ENCODE data around the gene TMEM236.

The TMEM236 gene

GRCh38 chr10:17817316-17817715 lies 65.3 kb downstream of the TMEM236 start:
- TF ChIP-seq CTCF (IDR thresholded peaks at IDR 0.05), result no peak

DNA sequence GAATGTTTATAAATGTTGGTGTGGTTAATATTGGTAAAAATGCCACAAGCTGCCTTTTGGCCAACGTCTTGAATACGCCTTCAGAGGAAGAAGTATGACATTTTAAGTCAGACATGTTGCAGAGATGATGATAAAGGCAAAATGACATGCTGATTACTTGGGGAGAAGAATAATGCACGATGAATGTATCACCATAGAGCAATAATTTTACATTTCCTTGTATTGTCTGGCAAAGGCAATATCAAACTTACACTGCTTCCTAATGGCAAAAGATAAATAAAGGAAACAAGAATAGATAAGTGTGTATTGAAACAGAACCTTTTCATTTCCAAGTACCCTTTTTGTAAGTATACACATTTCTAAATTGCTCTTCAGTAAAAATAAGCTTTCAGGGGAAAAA lies 65.8 kb downstream of the TMEM236 start:
- TF ChIP-seq CTCF (IDR thresholded peaks at IDR 0.05), result no peak

DNA sequence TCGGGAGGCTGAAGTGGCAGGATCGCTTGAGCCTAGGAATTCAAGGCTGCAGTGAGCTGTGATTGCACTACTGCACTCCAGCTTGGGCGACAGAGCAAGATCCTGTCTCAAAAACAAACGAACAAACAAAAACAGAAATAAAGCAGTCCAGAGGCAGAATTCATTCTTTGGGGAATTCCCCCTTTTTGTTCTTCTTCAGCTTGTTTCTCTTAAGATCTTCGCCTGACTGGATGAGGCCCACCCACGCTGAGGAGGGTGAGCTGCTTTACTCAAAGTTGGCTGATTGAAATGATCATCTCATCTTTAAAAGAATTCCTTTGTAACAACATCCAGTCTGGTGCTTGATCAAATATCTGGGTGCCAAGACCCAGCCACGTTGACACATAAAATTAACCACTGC lies 67.8 kb downstream of the TMEM236 start:
- no peak for TF ChIP-seq CTCF (IDR thresholded peaks at IDR 0.05)

GRCh38 chr10:17820943-17821342 lies 68.9 kb downstream of the TMEM236 start:
- no peak for TF ChIP-seq CTCF (IDR thresholded peaks at IDR 0.05)

DNA sequence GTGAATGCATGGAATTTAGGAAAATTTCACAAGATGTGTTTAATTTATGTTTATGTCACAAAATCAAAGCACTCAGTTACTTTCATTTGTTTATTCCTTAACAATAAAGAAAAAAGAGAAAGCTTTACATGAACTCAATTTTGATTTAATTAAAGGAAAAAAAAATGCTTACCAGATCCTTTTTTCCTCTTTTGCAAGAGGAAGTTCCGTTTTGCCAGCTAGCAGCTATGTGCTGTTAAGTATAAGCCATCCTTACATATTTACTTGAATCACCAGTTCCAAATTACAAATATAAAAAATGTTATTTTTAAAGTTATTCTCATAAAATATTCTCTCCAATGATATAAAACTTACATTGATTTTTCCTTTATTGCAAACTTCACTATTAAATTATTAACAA lies 69.9 kb downstream of the TMEM236 start:
- TF ChIP-seq CTCF (IDR thresholded peaks at IDR 0.05), result no peak

DNA sequence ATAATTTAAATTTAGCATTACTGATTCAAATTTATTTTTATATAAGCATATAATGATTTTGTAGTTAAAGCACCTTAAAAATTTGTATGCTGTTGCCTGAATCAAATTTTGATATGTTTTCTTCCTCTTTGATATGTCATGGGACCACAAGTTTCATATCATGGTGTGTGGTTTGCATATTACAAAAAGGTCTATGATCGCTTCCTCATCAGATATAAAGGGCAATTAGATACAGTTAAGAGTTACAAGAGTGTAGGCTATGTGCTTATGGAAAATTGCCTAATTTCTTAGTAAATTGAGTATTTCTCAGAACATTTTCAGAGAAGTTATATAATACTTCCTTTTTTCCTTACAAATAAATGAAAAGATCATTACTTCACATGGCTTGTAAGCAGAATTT lies 79.3 kb downstream of the TMEM236 start:
- TF ChIP-seq CTCF (IDR thresholded peaks at IDR 0.05), result no peak

DNA sequence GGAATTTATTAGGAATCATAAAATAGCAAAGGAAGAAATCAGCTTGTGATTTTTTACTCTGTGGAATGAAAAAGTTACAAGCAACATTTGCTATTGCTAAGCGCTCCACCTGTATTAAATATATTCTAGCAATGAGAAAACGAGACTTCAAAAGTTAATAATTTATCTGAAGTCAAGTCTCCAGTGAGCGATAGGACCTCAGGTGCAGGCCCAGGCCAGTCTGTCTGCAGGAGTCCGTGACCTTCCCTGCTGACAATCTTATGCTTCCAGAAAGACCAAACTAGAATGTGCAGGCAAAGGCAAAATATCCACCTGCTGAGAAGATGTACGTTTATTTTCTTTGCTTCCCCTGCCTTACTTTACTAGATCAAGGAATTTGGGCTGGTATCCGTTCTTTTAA lies 79.9 kb downstream of the TMEM236 start:
- no peak for TF ChIP-seq CTCF (IDR thresholded peaks at IDR 0.05)

DNA sequence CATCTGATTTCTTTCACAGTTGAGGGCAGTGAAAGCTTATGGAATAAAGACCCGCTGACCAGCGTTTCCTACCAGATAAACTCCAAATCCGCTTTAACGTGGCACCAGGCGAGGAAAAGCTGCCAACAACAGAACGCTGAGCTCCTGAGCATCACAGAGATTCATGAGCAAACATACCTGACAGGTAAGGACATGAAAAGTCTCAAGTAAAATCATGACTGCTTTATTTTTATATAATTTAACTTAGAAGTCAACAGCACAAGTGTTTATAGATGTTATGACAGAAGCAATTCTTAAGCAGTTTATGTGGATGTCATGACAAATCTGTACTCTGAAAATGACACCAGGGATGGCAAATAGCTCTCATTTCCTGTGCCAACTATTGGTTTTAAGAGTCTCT lies 81.7 kb downstream of the TMEM236 start:
- no peak for TF ChIP-seq CTCF (IDR thresholded peaks at IDR 0.05)
